ENCODE measurements around the gene ATXN1.

ATXN1 gene

DNA sequence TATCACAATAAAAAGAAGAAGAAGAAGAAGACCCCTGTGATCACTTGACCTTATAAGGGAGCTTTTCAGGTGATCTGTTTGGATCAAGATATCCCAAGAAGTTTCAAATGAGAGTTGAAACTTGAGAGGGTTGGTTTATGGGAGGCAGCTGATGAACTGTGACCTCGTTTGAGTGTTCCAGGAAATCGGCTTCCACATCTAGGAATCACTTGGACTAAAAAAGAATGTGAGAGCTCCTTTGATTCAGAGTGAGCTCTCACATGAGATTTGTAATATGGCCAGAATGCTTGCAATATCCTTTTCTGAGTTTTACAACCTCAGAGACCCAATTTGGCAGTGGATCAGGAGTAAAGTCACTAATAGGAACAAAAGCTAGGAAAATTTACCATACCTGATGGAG lies 228.1 kb downstream of the ATXN1 start:
- DNase-seq (ENCODE audit: low spot score) = no peak

DNA sequence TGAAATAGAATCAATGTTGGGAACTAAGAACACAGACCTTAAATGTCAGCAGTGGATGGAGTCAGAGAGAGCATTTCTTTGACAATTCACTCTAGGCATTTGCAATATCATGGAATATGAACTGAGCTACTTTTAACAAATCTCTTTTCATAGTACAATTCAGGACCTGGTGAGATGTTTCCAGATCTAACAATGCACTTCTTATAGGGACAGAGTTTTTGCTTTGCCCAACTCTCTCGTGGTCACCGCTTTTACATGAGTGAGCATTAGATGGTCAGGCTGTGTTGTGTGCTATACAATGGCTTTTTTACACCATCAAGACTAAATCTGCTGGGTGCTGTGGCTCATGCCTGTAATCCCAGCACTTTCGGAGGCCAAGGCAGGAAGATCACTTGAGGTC lies 233.6 kb downstream of the ATXN1 start:
- DNase-seq (ENCODE audit: low spot score) = no peak

DNA sequence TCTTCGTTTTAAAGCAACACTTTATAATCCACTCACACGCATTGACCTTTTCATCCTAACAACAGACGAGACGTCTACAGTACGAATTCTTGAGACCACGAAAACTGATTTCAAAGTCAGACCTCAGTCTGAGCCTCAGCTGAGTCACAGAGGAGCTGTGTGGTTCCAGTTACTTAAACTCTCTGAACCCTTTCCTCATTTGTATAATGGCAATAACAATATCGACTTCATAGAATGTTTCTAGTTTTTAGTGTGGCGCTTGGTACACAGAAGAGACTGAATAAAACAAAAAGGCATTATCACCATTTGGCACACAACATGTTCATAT lies 236.9 kb downstream of the ATXN1 start:
- DNase-seq (ENCODE audit: low spot score) = peak; percentile 17

DNA sequence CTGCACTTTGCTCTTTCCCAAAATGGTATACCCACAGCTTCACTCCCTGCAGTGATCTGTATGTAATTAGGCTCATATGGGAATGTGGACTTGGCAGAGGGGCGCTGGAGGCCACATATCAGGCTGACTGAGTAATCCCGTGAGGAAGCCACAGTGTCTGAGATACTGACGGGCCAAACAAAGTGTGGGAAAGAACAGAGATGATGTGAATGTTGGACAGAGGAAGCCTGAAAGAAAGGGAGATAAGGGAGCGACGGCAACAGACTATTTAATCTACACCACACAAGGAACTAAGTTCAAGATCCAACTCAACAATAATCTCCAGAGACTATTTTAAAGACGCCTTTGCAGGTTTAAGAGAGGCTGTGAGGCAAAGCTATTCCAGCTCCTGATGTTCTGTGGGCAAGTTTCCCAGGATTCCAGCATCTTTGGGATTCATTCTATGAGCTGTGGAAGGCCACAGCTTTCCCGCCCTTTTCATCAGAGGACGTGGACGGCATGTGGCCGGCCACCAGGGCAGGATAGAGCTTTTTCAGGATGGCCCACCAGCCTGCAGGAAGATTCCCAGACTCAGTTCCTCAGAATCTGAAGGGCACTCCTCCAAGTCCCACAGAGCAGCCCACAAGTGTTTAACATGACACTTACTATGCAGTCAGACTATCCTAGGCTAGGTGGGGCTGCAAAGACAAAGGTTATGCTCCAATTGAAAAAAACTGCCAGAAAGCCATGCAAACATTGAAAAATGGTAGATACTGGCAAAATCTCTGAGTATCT lies 237.5 kb downstream of the ATXN1 start:
- DNase-seq (ENCODE audit: low spot score) = peak; percentile 74

DNA sequence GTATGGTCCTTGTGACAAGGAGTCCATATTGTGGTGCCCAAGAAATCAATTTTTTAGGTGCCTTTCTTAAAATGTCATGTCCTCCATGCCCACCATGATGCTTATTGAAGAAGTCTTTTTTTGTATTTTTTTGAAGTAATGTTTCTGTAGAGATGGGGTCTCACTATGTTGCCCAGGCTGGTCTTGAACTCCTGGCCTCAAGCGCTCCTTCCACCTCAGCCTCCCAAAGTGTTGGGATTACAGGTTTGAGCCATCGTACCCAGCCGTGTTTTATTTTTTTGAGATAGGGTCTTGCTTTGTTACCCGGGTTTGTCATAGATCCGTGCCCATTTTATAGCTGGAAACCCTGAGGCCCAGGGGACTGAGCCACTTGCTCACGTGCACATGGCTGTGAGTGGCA lies 238.3 kb downstream of the ATXN1 start:
- no peak for DNase-seq (ENCODE audit: low spot score)

DNA sequence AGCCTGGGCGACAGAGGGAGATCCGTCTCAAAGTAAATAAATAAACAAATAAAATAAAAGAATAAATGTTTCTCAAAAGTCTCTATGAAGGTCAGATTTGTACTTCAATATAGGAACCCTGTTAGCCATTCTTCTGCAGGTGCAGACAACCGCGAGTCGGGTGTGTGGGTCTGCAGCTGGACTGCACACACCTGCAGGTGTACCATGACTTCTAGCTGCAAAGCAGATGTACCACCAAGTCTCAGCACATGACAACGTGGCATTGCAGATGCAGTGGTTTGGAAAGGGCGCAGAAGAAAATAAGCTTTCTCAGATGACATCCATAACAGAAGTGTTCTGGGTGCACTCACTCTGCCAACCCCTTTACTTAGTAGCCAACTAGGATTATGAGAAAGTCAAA lies 239.7 kb downstream of the ATXN1 start:
- DNase-seq (ENCODE audit: low spot score) = no peak

DNA sequence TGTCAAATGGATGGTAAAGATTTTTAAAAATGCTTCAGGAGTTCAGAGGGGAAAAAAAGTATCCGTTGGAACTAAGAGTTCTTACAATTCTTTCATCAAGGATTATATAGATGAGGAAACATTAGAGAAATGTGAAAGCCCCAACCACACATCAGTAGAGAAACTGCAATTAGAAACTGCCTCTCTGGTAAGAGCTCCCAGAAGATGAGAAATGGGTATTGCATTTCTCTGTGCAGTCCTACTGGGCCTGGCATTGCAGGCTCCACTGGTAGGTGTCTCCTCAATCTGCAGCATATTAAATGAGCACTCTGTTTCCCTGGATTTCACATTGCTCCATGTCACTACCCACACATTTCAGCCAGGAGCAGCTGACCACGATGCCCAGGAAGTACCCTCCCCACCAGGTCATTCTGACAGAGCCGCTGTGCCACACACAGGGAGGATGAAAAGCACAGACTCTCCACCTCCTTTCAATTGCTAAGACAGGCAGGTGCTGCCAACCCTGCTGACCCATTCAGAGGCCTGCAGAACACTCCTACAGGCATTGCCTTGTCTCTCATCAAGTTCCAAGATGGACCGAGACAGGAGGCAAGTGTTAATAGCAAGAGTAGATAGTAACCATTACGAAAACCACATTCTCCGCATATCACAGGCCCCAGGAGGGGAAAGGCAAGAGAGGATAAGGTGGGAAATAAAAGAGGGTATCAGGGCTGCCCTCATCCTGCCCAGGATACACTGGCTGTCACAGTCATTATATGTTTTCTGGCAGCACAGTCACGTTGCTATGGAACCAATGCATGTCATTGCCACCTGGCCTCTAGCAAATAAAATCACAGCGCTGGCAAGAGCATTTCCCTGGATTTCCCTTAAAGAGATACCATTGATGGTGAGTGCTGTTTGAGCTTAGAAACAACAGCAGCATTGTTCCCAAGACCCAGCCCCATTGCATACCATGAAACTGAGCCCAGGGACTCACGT lies 241.7 kb downstream of the ATXN1 start:
- no peak for DNase-seq (ENCODE audit: low spot score)

DNA sequence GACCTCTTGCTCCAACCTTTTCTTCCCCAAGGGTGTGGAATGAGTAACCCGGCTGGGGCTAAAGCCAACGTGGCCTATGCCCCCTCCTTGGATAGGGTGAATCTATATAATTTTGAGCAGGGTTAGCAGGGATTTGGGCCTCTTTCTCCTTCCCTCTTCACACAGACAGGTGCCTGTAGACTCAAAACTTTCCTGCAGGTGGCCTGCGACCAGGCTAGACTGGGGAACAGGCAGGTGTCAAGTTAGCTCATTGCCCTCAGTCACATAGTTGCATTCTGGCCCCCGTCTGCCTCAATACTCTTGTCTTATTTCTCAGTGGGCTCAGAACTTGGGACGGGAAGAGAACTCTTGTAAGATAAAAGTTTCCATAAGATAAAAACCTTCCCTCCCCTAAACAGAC lies 243.0 kb downstream of the ATXN1 start:
- DNase-seq (ENCODE audit: low spot score) = no peak

DNA sequence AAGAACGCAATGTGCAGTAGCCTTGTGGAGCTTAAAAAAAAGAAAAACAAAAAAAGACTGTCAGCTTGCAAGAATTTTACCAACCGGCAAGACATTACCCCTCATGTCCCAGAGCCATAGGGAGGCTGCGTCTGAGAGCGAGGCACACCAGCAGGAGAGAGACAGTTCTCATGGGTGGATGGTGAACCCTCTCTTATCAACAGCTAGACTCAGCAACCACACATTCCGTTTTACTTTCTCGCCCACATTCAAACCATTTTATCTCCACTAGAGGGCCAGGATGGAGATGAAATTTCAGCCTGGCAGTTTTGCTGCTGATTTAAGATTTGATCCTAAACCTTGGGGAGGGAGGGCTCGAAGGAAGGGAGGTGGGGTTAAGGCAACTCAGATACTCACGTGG lies 247.0 kb downstream of the ATXN1 start:
- DNase-seq (ENCODE audit: low spot score) = peak; percentile 46

DNA sequence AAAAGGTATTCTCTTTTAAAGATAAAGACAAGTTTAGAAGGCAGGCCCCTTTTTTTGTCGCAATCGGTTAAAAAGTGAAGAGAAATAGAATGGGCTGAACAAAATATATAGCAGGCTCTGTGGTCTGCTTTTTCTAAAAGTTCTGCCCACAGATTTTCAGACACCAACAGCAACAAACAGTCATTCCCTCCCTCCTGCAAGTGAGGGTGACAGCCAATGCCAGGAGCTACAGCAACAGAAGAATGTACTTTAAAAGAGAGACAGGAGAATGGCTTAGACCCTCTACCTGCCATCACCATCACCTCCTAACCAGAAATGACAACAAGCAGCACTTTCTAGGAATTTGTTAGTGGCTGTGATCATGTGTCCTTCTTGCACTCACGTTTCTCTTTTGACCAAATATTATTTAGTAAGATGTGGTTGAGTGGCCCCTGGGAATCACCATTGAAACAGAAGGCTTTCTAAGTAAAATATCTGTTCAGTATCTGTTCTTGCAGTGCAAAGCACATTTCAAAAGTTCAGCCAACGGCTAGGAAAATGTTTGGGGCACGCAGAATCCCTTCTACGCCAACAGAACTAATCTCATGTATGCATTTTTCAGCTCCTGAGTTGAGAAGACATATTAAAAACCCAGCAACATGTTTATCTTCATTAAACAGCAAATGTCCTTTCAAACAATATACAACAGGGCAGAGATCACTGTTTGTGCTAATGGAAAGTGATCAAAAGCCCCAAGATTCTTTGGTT lies 248.5 kb downstream of the ATXN1 start:
- no peak for DNase-seq (ENCODE audit: low spot score)

DNA sequence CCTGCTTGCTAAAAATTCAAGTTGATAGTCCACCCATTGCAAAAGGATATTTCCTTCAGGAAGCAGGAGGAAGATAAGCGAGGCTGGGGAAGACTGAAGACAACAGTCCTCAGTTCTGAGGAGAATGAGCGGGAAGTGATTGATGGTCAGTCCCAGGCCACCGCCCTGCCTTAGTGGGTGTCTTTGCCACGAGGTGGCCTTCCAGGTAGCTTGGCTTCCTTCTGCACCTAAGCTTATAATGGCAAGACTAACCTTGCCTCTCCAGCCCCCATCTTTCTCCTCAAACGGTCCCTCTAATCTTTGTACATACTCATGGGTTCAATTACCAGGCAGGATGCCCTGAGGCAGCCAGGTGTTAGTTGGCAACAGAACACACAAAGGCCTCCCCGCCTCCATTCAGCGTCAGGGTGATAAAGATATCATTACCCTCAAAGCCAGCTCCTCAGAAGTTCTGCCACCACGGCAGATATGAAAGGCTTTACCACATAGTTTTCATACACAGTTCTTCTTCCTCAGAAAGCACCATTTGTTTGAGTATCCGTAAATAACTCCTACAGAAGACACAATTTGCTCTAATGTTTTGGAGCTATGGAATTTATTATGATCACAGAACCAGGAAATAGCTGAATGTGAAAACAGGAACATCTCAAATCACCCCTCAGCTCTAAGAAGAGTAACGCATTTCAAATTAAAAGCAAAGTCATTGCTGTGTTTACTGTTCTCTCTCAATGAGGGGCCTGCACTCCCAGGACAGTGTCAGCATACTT lies 249.4 kb downstream of the ATXN1 start:
- DNase-seq (ENCODE audit: low spot score) = no peak

DNA sequence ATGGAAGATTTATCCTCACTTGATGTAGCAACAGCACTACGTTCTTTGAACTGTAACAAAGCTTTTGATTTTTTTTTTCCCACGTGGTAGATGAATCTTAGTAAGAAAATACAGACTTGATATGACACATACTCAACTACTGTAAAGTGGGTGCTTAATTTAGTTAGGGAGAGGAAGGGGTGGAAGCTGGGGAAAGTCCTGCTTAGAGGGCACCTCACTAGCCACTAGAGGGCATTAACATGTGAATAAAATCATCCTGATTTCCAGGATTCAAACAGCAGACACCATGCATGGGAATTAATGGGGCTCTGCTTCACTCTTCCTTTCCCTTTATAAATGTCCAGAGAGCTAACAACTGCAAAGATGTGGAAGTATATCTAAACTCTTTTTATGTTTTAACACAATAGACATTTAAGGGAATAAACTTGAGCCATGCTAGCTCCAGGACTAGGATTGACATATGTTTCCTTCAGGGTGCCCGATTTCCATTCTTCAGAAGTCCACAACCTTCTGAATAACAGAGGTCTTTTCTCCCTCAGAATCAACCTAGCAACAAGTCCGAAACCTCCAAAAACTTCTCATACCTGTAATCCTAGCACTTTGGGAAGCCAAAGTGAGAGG lies 250.1 kb downstream of the ATXN1 start:
- no peak for DNase-seq (ENCODE audit: low spot score)

DNA sequence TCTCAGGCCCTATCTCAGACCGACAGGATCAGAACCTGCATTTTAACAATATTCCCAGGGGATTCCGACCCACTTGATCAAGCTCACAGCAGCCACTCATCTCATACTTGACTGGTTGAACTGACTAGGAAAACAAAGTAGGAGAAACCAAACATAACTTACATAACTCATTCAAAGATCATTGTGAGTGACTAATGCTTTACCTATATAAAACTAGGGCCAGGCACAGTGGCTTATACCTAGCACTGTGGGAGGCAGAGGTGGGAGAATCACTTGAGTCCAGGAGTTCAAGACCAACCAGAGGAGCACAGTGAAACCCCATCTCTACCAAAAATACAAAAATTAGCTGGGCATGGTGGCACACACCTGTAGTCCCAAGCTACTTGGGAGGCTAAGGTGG lies 251.0 kb downstream of the ATXN1 start:
- DNase-seq (ENCODE audit: low spot score) = no peak

DNA sequence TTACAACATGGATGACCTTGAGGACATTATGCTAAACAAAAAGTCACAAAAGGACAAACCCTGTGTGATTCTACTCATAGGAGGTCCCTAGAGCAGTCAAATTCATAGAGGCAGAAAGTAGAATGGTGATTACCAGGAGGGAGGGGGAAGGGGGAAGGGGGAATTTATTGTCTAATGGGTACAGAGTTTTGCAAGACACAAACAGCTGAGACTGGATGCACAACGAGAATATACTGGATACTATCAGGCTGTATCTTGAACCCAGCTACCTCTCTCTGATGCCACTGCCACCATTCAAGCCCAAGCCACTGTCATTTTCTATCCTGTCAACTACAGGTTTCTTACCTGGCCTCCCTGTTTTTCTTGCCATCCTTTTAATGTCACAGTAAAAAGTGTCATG lies 252.3 kb downstream of the ATXN1 start:
- DNase-seq (ENCODE audit: low spot score) = no peak

DNA sequence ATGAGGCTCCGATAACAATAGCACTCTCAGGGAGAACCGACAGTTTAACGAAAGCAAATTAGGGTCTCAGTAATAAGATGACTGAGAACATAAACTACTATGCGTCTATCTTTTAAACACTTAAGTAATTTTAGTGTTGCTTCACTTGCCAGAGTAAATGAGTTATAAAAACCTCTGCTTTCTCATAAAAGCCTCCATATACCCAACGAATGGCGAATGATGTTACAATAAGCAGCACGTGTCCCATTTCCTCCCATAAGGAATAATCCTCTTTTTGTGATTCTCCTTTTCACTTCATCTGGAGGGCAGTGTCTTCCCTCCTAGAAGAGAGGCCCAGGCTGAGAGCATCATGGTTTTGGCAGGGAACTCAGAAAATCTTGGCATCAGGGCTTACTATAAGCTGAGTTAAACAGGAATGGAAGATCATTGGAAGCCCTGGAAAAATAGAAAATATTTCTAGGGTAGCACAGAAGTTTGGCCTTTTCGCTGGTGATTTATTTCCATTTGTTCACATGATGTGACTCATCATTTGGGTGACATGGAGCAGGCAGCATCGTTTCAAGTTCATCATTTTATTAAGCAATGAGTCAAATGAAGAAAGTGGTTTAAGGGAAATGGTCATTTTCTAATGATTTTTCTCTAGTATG lies 255.4 kb downstream of the ATXN1 start:
- DNase-seq (ENCODE audit: low spot score) = peak; percentile 22

DNA sequence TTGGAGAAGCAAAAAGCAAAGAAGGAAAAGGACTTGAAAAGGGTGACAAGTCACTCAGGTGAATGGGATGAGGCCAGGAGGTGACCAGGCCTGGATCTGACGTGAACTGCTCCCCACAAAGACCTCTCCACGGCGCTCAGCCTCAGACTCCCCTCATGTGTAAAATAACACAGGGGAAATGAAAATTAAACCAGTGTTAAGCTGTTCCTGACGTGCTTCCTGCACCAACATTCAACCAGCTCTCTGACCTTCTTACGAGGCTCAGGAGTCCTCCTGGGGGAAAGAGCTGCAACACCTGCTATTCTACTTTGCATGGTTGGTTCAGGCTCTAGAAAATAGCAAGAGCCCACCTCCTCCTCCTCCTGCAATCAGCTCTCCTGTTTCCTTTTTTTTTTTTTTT lies 256.7 kb downstream of the ATXN1 start:
- DNase-seq (ENCODE audit: low spot score) = no peak

DNA sequence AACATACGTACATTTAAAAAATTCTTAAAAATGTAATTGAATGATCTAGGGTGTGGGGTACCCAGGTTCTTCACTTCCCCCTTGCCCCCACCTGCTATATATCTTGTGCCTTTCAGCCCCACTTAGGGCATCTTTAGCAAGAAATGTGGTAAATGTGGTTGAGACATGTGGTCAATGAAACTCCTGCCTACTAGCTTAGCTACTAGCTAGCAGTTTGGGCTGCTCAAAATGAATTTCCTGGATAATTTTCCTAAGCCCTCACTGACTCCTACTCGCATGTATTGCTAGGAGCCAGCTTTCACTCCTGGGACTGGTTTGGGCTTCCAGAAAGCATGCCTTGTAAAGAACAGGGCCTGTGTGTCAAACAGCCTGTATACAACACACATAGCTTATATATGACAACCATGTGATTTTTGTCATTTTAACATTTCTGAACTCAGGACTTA lies 257.3 kb downstream of the ATXN1 start:
- DNase-seq (ENCODE audit: low spot score) = no peak

DNA sequence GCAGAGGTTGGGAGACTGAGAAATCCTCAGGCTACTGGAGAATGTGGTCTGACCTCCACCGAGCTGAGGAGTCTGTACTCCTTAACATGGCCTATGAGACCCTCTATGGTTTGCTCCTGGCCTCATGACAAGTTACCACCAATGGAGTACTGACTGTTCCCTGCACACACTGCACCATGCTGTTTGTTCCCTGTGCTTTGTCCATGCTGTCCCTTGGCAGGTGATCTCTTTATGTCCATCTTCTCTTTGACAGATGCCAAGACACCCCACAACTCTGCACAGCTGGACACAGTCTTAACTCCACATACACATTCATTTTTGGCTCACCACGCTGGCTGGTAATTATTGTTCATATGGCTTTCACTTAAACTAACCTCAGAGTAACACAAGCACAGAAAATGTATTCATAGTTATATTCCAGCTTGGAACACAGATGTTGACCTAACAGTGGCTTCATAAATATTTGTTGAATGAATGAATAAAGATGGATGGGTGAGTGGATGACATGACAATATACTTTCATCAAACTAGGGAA lies 258.0 kb downstream of the ATXN1 start:
- DNase-seq (ENCODE audit: low spot score) = no peak

DNA sequence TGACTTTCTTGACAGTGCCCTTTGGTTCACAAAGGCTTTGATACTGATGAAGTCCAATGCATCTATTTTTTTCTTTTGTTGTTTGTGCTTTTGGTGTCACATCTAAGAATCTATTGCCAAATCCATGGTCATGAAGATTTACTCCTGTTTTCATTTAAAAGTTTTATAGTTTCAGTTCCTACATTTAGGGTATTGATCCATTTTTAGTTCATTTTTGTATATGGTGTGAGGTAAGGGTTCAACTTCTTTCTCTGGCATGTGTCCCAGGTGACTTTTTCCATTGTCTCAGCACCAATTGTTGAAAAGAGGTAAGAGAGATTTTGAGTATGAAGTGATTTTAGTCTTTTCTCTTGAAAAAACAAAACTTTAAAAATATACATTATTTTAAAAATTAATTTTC lies 262.3 kb downstream of the ATXN1 start:
- no peak for DNase-seq (ENCODE audit: low spot score)

DNA sequence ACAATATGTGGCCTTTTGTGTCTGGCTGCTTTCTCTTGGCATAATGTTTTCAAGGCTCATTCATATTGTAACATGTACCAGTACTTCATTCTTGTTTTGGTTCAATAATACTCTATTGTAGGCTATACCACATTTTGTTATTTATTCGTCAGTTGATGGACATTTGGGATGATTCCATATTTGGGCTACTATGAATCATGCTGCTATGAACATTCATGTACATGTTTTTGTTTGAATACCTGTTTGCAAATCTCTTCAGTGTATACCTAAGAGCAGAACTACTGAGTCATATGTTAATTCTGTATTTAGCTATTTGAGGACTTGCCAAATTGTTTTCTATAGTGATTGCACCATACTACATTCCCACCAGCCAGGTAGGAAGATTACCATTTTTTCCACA lies 263.0 kb downstream of the ATXN1 start:
- no peak for DNase-seq (ENCODE audit: low spot score)
